HL-60 (cell line): Measurements from ENCODE around the gene AHR.
"Not testable (repeated sequence)": the region's sequence is repeated elsewhere in the genome, so short reads cannot be mapped to it uniquely, and the experiment has no call there.

Experiments used
- POLR2AphosphoS5 ChIP-seq: IDR thresholded peaks from 2 replicates; pipeline ENCODE4 v1.6.1; 2012; ENCODE audit warnings: low read depth
- SPI1 ChIP-seq: IDR thresholded peaks from 2 replicates; pipeline ENCODE4 v1.6.1; 2012; ENCODE audit warnings: low read depth, mild to moderate bottlenecking, borderline replicate concordance
- TF ChIP-seq, protein P1 (sequence below): IDR thresholded peaks from one replicate; pipeline ENCODE4 v1.5.1; 2011; ENCODE audit warnings: low read length, control low read depth, inconsistent platforms; ENCODE audit not compliant: insufficient read depth

GRCh38 chr7:17350321-17350720 lies 51.9 kb downstream of the AHR start:
- TF ChIP-seq, protein P1, sequence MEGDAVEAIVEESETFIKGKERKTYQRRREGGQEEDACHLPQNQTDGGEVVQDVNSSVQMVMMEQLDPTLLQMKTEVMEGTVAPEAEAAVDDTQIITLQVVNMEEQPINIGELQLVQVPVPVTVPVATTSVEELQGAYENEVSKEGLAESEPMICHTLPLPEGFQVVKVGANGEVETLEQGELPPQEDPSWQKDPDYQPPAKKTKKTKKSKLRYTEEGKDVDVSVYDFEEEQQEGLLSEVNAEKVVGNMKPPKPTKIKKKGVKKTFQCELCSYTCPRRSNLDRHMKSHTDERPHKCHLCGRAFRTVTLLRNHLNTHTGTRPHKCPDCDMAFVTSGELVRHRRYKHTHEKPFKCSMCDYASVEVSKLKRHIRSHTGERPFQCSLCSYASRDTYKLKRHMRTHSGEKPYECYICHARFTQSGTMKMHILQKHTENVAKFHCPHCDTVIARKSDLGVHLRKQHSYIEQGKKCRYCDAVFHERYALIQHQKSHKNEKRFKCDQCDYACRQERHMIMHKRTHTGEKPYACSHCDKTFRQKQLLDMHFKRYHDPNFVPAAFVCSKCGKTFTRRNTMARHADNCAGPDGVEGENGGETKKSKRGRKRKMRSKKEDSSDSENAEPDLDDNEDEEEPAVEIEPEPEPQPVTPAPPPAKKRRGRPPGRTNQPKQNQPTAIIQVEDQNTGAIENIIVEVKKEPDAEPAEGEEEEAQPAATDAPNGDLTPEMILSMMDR = not testable (repeated sequence)
- TF ChIP-seq POLR2AphosphoS5, SPI1: not testable (repeated sequence)
